ENCODE data around the gene SLC22A5. TPM values are rescaled to one million over a fixed set of nuclear protein-coding genes. Genes with fewer than 3 reads are reported as not detected.

Gene SLC22A5
- total and polyA plus RNA-seq, 9 donors = 5.2 to 37.5 (median 10.4) TPM

DNA sequence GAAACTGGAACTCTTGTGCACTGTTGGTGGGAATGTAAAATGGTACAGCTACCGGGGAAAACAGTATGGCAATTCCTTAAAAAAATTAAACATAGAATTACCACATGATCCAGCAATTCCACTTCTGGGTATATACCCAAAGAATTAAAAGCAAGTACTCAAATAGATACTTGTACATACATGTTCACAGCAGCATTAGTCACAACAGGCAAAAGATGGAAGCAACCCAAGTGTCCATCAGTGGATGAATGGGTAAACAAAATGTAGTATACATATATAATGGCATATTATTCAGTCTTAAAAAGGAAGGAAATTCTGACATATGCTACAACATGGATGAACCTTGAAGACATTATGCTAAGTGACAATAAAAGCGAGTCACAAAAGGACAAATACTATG is 7.4 kb upstream of the SLC22A5 start:
- Histone ChIP-seq H3K36me3 (no peaks in the 10 kb centered on the region), H3K27ac (no peak overlapping the region), H3K27me3 (no peaks in the 10 kb centered on the region), H3K4me1 (ENCODE audit: insufficient read depth) (no peaks in the 10 kb centered on the region), H3K4me3 (no peak overlapping the region), H3K9me3 (no peaks in the 10 kb centered on the region)
- TF ChIP-seq EP300 (IDR thresholded peaks at IDR 0.05) (no peak), POLR2A (IDR thresholded peaks at IDR 0.05) (no peak), CTCF (IDR thresholded peaks at IDR 0.05) (no peak)
- no peak for DNase-seq
- WGBS, 3 donors = 98 to 99% (median 99%) methylated on average over 2 of the region's 2 CpGs
- intact Hi-C loops (cut with DNase I) = no loop called here

DNA sequence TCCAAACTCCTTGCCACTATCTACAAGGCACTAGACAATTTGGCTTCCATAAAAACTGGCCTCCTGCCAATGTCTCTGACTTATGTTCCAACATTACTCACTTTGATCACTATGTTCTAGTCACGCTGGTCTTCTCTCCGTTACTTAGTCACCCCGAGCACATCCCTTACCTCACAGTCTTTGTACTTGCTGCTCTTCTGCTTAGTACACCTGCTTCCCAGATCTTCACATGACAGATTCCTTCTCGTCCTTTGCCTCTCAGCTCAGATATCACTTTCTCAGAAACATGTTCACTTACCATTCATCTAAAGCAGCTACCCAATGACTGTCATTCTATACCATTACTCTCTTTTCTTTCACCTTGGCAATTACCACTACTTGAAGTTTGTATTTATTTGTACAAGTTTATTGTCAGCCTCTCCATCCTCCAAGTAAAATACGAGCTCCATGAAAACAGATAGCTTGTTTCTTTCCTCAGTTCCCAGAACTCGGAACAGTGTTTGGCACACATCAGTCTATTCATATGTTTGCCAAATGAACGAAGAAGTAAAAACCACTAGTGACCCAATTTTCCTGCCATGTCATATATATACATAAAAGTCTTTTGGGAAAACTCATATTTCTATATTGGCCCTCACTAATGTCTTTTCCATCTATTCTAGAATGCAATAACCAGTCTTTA is 5.9 kb upstream of the SLC22A5 start:
- H3K36me3 ChIP-seq = no peaks in the 10 kb centered on the region
- 54 to 72% (median 72%) methylated on average over 7 of the region's 7 CpGs for WGBS, 3 donors
- no peak overlapping the region for H3K27ac ChIP-seq
- TF ChIP-seq EP300 (IDR thresholded peaks at IDR 0.05) (no peak), CTCF (IDR thresholded peaks at IDR 0.05) (no peak), POLR2A (IDR thresholded peaks at IDR 0.05) (no peak)
- H3K9me3 ChIP-seq = no peaks in the 10 kb centered on the region
- H3K4me3 ChIP-seq = no peak overlapping the region
- H3K27me3 ChIP-seq = no peaks in the 10 kb centered on the region
- intact Hi-C loops (cut with DNase I) = no loop called here
- DNase-seq = peak in 1 of 5 donors; percentile 55
- H3K4me1 ChIP-seq (ENCODE audit: insufficient read depth) = no peaks in the 10 kb centered on the region

- no peak overlapping the region for H3K4me3 ChIP-seq
- peak in 1 of 5 donors; percentile 31 for DNase-seq
- H3K36me3 ChIP-seq = no peaks in the 10 kb centered on the region
- H3K27me3 ChIP-seq = no peaks in the 10 kb centered on the region
- no peak overlapping the region for H3K27ac ChIP-seq
- intact Hi-C loops (cut with DNase I) = no loop called here
- peak; percentile 48 for TF ChIP-seq EP300 (IDR thresholded peaks at IDR 0.05)
- no peak for TF ChIP-seq CTCF (IDR thresholded peaks at IDR 0.05)
- no peak for TF ChIP-seq POLR2A (IDR thresholded peaks at IDR 0.05)
- WGBS, 3 donors = 34 to 61% (median 36%) methylated on average over 1 of the region's 1 CpG
- H3K9me3 ChIP-seq = no peaks in the 10 kb centered on the region
- H3K4me1 ChIP-seq (ENCODE audit: insufficient read depth) = no peaks in the 10 kb centered on the region
Observed at GRCh38 chr5:132364319-132364718, 5.2 kb upstream of the SLC22A5 start.

GRCh38 chr5:132365213-132365612 is 4.3 kb upstream of the SLC22A5 start:
- no peak for TF ChIP-seq POLR2A (IDR thresholded peaks at IDR 0.05)
- TF ChIP-seq CTCF (IDR thresholded peaks at IDR 0.05) = no peak
- no peak for TF ChIP-seq EP300 (IDR thresholded peaks at IDR 0.05)
- intact Hi-C loops (cut with DNase I) = no loop called here
- WGBS, 3 donors = 64 to 87% (median 83%) methylated on average over 6 of the region's 6 CpGs
- no peaks in the 10 kb centered on the region for H3K36me3 ChIP-seq
- H3K4me3 ChIP-seq = no peak overlapping the region
- no peaks in the 10 kb centered on the region for H3K9me3 ChIP-seq
- H3K27me3 ChIP-seq = no peaks in the 10 kb centered on the region
- no peak for DNase-seq
- H3K27ac ChIP-seq = no peak overlapping the region
- peaks cover under 1% of the 10 kb centered on the region for H3K4me1 ChIP-seq (ENCODE audit: insufficient read depth)
